Activated CD8-positive, alpha-beta memory T cell treated with anti-CD3 and anti-CD28 coated beads, Interleukin-2, amount 50 U/mL, for 24 hours (primary cell): ENCODE results near the gene AIF1.

Source experiments
- DNase-seq: peaks from one replicate; pipeline ENCODE4 v3.0.0-alpha.2; 2020; ENCODE audit errors: extremely low read depth

AIF1 gene

DNA sequence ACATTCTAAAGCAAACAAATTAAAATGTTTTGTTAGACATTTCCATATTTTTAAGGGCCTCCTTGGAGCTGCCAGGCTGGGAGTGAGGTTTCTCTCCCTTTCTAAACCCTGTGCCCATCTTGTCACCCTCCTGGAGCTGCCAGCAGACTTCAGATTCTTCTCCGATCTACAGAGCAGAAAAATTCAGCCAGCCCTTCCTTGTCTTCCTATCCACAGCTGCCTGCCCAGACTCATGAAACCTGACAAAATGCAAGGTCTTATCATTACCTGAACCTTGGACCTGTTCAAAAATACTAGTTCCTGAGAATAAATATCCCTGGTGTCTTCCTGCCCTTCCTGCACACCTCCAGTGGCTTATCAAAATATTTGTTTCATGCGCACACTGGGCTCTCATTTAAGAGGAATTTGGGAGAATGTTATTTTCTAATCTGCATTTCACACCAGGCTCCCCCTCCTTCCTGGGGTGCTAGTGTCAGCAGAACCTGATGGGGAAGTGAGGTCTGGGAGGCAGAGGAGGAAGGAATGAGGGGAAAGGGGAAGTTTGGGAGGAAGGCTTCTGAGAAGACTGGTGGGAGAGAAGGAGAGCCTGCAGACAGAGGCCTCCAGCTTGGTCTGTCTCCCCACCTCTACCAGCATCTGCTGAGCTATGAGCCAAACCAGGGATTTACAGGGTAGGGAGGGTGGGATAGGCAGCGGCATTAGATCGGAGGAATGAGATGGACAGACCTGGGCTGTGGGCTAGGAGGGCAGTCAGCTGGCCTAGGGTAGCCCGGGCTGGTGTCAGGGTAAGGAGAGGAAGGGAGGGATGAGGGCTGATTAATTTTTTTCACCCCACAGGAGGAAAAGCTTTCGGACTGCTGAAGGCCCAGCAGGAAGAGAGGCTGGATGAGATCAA, at the start of gene AIF1:
Gene AIF1, plus strand, starts transcription at position 551 of the 895 bp plus-strand sequence. Its CDS starts 96 bp downstream, at position 647.
- DNase-seq, result no peak

DNA sequence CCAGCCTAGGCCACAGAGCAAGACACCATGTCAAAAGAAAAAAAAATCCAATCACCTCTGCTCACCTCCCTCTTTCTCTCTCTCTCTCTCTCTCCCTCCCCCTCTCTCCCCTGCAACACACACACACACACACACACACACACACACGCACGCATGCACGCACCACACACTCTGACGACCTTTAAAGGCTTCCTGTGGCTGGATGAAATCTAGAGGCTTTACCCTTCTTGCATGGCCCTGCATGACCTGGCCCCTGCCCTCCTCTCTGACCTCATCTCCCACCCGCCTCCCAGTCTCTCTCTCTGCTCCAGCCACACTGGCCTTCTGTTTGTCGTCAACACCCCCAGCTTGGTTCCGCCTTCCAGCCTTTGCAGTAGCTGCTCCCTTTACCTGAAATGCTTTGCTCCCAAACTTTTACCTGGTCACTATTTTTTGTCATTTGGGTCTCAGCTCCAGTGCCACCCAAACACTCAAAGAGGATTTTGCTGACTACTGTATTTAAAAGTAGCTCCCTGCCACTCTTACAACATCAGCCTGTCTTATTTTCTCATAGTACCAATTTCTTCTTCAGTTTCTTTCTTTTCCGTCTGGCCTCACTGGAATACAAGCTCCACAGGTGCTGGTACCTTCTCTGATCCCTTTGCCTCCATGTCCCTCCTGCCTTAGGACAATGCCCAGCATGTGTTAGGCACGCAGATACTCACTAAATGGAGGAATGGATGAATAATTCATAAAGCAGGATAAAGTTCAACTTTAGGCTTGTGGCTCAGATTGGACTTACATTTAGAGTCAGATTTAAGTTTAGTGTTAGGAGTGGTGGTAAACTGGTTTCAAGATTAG, 47.3 kb upstream of the AIF1 start:
- DNase-seq, result no peak

DNA sequence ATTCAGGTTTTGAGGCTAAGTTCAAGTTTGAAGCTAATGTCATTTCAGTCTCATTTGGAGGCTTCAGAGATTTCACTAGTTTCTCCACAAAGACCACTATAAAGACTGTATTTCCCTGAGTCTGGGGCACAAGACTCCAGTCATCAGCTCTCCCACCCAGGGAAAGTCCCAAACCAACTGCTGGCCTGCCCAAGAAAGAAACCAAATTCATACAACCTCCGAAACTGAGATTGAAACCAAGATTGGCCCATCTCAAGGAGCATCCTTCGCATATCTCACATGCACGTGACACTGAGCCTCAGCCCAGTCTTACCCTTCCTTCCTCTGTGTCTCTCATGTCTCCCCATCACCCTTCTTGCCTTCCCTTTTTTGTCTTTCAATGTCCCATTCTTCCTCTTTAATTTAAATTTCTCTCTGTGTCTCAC, 46.5 kb upstream of the AIF1 start:
- DNase-seq, result no peak

DNA sequence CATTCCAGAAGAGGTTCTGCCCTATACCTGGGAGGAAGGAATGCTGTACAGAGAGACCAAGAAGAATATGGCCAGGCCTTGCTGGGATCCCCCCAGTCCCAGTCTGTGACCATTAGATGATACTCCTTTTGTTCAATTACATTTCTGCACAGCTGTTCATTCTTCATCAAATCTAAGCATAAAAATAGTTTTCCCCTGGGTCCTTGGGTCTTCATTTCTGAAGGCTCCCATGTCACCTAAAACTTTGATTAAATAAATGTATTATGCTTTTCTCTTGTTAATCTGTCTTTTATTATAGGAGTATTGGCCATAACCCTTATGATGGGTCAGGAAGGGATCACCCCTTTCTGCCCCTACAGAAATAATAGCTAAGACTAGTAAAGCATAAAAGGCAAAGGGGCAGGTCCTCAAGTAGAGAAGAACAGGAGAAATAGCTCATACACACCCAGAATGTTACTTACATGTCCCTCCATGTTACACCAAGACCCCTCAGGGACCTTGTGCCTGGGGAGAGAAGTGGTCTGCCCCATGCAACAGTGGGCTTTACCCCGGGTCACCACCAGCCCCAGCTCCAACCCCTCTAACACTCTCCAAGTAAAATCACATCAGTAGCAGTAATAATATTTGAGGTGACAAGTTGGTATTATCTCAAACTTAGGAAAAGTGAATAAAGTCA, 45.0 kb upstream of the AIF1 start:
- DNase-seq, result no peak

DNA sequence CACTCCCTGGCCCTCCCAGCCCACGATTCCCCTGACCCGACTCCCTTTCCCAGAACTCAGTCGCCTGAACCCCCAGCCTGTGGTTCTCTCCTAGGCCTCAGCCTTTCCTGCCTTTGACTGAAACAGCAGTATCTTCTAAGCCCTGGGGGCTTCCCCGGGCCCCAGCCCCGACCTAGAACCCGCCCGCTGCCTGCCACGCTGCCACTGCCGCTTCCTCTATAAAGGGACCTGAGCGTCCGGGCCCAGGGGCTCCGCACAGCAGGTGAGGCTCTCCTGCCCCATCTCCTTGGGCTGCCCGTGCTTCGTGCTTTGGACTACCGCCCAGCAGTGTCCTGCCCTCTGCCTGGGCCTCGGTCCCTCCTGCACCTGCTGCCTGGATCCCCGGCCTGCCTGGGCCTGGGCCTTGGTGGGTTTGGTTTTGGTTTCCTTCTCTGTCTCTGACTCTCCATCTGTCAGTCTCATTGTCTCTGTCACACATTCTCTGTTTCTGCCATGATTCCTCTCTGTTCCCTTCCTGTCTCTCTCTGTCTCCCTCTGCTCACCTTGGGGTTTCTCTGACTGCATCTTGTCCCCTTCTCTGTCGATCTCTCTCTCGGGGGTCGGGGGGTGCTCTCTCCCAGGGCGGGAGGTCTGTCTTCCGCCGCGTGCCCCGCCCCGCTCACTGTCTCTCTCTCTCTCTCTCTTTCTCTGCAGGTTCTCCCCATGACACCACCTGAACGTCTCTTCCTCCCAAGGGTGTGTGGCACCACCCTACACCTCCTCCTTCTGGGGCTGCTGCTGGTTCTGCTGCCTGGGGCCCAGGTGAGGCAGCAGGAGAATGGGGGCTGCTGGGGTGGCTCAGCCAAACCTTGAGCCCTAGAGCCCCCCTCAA, 42.8 kb upstream of the AIF1 start, which contains the start of gene LTA:
Gene LTA, plus strand, starts transcription at position 249 of the 871 bp plus-strand sequence. Its CDS starts 454 bp downstream, at position 703.
- DNase-seq, result no peak

DNA sequence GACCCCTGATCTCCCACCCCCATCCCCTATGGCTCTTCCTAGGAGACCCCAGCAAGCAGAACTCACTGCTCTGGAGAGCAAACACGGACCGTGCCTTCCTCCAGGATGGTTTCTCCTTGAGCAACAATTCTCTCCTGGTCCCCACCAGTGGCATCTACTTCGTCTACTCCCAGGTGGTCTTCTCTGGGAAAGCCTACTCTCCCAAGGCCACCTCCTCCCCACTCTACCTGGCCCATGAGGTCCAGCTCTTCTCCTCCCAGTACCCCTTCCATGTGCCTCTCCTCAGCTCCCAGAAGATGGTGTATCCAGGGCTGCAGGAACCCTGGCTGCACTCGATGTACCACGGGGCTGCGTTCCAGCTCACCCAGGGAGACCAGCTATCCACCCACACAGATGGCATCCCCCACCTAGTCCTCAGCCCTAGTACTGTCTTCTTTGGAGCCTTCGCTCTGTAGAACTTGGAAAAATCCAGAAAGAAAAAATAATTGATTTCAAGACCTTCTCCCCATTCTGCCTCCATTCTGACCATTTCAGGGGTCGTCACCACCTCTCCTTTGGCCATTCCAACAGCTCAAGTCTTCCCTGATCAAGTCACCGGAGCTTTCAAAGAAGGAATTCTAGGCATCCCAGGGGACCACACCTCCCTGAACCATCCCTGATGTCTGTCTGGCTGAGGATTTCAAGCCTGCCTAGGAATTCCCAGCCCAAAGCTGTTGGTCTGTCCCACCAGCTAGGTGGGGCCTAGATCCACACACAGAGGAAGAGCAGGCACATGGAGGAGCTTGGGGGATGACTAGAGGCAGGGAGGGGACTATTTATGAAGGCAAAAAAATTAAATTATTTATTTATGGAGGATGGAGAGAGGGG, 41.6 kb upstream of the AIF1 start:
- DNase-seq, result no peak

DNA sequence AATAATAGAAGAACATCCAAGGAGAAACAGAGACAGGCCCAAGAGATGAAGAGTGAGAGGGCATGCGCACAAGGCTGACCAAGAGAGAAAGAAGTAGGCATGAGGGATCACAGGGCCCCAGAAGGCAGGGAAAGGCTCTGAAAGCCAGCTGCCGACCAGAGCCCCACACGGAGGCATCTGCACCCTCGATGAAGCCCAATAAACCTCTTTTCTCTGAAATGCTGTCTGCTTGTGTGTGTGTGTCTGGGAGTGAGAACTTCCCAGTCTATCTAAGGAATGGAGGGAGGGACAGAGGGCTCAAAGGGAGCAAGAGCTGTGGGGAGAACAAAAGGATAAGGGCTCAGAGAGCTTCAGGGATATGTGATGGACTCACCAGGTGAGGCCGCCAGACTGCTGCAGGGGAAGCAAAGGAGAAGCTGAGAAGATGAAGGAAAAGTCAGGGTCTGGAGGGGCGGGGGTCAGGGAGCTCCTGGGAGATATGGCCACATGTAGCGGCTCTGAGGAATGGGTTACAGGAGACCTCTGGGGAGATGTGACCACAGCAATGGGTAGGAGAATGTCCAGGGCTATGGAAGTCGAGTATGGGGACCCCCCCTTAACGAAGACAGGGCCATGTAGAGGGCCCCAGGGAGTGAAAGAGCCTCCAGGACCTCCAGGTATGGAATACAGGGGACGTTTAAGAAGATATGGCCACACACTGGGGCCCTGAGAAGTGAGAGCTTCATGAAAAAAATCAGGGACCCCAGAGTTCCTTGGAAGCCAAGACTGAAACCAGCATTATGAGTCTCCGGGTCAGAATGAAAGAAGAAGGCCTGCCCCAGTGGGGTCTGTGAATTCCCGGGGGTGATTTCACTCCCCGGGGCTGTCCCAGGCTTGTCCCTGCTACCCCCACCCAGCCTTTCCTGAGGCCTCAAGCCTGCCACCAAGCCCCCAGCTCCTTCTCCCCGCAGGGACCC, 40.6 kb upstream of the AIF1 start:
- no peak for DNase-seq

DNA sequence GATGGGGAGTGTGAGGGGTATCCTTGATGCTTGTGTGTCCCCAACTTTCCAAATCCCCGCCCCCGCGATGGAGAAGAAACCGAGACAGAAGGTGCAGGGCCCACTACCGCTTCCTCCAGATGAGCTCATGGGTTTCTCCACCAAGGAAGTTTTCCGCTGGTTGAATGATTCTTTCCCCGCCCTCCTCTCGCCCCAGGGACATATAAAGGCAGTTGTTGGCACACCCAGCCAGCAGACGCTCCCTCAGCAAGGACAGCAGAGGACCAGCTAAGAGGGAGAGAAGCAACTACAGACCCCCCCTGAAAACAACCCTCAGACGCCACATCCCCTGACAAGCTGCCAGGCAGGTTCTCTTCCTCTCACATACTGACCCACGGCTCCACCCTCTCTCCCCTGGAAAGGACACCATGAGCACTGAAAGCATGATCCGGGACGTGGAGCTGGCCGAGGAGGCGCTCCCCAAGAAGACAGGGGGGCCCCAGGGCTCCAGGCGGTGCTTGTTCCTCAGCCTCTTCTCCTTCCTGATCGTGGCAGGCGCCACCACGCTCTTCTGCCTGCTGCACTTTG, 39.6 kb upstream of the AIF1 start, which contains the start of gene TNF:
Gene TNF, plus strand, starts transcription at position 231 of the 567 bp plus-strand sequence. Its CDS starts 177 bp downstream, at position 408.
- no peak for DNase-seq

DNA sequence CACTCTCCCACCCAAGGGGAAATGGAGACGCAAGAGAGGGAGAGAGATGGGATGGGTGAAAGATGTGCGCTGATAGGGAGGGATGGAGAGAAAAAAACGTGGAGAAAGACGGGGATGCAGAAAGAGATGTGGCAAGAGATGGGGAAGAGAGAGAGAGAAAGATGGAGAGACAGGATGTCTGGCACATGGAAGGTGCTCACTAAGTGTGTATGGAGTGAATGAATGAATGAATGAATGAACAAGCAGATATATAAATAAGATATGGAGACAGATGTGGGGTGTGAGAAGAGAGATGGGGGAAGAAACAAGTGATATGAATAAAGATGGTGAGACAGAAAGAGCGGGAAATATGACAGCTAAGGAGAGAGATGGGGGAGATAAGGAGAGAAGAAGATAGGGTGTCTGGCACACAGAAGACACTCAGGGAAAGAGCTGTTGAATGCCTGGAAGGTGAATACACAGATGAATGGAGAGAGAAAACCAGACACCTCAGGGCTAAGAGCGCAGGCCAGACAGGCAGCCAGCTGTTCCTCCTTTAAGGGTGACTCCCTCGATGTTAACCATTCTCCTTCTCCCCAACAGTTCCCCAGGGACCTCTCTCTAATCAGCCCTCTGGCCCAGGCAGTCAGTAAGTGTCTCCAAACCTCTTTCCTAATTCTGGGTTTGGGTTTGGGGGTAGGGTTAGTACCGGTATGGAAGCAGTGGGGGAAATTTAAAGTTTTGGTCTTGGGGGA, 38.9 kb upstream of the AIF1 start:
- DNase-seq, result no peak

DNA sequence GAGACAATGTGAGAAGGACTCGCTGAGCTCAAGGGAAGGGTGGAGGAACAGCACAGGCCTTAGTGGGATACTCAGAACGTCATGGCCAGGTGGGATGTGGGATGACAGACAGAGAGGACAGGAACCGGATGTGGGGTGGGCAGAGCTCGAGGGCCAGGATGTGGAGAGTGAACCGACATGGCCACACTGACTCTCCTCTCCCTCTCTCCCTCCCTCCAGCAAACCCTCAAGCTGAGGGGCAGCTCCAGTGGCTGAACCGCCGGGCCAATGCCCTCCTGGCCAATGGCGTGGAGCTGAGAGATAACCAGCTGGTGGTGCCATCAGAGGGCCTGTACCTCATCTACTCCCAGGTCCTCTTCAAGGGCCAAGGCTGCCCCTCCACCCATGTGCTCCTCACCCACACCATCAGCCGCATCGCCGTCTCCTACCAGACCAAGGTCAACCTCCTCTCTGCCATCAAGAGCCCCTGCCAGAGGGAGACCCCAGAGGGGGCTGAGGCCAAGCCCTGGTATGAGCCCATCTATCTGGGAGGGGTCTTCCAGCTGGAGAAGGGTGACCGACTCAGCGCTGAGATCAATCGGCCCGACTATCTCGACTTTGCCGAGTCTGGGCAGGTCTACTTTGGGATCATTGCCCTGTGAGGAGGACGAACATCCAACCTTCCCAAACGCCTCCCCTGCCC, 38.0 kb upstream of the AIF1 start:
- DNase-seq, result no peak

DNA sequence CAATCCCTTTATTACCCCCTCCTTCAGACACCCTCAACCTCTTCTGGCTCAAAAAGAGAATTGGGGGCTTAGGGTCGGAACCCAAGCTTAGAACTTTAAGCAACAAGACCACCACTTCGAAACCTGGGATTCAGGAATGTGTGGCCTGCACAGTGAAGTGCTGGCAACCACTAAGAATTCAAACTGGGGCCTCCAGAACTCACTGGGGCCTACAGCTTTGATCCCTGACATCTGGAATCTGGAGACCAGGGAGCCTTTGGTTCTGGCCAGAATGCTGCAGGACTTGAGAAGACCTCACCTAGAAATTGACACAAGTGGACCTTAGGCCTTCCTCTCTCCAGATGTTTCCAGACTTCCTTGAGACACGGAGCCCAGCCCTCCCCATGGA, 37.5 kb upstream of the AIF1 start:
- no peak for DNase-seq

DNA sequence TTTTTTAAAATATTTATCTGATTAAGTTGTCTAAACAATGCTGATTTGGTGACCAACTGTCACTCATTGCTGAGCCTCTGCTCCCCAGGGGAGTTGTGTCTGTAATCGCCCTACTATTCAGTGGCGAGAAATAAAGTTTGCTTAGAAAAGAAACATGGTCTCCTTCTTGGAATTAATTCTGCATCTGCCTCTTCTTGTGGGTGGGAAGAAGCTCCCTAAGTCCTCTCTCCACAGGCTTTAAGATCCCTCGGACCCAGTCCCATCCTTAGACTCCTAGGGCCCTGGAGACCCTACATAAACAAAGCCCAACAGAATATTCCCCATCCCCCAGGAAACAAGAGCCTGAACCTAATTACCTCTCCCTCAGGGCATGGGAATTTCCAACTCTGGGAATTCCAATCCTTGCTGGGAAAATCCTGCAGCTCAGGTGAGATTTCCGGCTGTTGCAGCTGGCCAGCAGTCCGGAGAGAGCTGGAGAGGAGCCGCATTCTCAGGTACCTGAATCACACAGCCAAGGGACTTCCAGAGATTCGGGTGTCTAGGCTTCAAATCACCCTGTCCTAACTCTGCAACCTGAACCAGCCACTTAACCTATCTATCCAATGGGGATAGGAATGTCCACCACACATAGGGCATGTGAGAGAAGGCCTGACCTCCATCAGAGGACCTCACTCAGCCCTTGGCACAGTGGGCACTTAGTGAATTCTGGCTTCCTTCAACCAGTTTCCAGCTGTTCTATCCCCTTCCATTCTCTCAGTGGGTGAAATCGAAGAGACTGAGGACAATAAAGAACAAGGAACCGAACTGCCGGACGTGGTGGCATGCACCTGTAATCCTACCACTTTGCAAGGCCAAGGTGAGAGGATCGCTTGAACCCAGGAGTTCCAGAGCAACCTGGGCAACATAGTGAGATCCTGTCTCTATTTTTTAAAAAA, 36.6 kb upstream of the AIF1 start:
- no peak for DNase-seq

DNA sequence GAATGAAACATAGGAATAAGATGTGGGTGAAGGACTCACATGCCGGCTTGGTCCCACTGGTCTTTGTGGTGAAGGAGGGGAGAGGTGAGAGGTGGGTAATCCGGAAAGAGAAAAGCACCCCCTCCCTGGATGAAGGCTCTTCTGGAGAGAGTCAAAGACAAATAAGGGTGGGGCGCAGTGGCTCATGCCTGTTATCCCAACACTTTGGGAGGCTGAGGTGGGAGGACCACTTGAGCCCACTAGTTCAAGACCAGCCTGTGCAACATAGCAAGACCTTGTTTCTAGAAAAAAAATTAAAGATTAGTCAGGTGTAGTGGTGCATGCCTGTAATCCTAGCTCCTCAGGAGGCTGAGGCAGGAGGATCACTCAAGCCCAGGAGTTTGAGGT, 35.9 kb upstream of the AIF1 start:
- no peak for DNase-seq

DNA sequence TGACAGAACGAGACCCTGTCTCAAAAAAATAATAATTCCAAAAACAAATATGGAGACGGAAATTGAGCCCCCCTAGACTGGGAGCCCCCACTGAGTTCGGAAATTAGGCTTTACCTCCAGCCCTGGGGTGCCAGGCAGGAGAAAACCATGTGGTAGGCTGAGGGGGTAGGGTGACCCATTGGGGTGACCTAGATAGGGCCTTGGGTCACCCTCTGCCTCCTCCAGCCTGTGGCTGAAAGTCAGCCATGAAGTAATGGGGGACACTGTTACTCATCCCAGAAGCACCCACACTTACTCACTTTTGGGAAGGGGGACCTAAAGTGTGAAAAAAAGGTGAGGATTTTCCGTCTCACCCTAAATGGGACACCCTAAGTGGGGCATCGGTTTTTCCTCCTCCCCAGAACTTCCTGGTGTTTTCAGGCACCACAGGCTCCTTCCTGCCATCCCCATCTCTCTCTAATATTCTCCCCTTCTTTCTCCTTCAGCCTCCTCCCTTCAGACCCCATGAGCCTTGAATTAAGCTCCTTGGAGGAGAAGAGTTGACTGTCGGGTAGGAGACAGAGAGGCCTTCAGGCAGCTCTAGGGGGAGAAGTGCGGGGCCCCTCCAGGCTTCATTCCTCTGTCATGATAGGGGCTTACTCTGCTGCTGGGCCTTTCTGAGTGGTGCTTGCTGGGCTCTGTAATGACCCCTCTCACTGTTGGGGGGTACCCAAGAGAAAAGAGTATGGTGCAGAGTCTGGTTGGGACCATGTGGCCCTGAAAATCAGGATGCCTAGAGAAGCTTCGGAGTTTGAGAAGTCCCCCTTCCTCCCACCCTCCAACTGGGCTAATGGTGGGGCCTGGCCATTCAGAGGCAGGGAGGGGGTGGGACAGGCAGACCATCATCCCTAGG, 35.2 kb upstream of the AIF1 start:
- DNase-seq, result no peak

DNA sequence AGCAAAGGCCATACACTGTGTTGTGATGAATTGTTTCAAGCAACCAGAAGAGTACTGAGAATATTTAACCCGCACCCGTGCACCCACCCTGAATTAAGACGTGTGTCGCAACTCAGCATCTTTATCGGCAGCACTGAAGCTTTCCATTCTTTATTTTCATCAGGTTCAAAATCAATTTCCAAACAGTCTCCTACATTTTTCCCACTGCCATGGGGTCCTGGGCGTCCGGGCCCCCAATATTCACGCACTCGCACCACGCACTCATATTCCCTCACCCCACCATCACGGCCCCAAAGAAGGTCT, 34.6 kb upstream of the AIF1 start:
- no peak for DNase-seq
